Measurements from ENCODE around the gene RNF41. TPM values are rescaled to one million over a fixed set of nuclear protein-coding genes. Genes with fewer than 3 reads are reported as not detected.

RNF41 gene
- total RNA-seq, 2 experiments from 2014 or later = 23.4 to 27.4 TPM

DNA sequence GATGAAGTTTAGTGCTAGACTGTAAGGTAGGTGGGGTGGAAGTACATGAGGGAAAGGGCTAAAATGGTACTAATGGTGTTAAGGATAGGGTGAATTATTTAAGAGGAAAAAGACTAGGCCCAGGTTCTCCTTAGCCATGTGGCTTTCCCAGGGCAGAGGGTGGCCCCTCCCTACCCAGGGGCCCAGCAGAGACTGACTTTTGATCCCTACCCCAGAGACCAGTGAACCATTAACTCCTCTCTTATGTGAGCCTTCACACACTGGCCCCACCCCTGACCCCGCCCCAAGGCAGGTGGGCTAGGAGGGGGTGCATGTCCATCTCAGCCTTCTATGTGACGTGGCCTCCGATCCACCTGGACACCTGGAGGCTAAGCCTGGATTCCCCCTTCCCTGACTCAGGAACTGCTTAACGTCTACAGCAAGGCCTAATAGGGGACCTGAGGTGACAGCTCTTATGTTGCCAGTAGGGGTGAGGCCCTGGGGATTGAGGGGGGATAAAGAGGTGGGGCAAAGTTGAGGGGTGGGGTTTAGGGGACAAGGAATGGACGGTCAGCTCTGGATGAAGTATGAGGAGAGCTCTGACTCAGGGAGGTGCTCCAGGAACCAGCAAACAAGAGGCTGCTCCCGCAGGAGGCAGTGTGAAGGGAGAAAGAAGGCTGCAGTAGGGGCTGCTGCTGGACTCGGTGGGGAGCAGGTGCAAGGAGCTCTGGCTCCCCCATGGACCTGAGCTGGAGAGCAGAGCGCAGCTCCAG is 8.9 kb upstream of the RNF41 start:
- intact Hi-C loops (cut with micrococcal nuclease) = no loop called here
- CTCF ChIA-PET = interaction anchor here (1.1 to 1.2 kb wide), 2 partner anchors 27 to 42 kb away, joined by 3 to 5 read pairs; partner anchors contain the start of genes ANKRD52 and SMARCC2
- Mint-ChIP-seq H3K4me3 (no peak overlapping the region), H3K27me3 (no peaks in the 10 kb centered on the region), H3K36me3 (ENCODE audit: low read depth) (peaks cover 11% of the 10 kb centered on the region), H3K27ac (no peak overlapping the region), H3K4me1 (ENCODE audit: low read depth) (peaks cover 3% of the 10 kb centered on the region), H3K9me3 (no peaks in the 10 kb centered on the region)
- DNase-seq = no peak
- POLR2A ChIA-PET = interaction anchor here (1.1 kb wide), 1 partner anchor 8 kb away, joined by 4 read pairs; no protein-coding TSS in a partner anchor
- TF ChIP-seq, protein P1, sequence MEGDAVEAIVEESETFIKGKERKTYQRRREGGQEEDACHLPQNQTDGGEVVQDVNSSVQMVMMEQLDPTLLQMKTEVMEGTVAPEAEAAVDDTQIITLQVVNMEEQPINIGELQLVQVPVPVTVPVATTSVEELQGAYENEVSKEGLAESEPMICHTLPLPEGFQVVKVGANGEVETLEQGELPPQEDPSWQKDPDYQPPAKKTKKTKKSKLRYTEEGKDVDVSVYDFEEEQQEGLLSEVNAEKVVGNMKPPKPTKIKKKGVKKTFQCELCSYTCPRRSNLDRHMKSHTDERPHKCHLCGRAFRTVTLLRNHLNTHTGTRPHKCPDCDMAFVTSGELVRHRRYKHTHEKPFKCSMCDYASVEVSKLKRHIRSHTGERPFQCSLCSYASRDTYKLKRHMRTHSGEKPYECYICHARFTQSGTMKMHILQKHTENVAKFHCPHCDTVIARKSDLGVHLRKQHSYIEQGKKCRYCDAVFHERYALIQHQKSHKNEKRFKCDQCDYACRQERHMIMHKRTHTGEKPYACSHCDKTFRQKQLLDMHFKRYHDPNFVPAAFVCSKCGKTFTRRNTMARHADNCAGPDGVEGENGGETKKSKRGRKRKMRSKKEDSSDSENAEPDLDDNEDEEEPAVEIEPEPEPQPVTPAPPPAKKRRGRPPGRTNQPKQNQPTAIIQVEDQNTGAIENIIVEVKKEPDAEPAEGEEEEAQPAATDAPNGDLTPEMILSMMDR (IDR thresholded peaks at IDR 0.05) = no peak
- no peak for ATAC-seq

DNA sequence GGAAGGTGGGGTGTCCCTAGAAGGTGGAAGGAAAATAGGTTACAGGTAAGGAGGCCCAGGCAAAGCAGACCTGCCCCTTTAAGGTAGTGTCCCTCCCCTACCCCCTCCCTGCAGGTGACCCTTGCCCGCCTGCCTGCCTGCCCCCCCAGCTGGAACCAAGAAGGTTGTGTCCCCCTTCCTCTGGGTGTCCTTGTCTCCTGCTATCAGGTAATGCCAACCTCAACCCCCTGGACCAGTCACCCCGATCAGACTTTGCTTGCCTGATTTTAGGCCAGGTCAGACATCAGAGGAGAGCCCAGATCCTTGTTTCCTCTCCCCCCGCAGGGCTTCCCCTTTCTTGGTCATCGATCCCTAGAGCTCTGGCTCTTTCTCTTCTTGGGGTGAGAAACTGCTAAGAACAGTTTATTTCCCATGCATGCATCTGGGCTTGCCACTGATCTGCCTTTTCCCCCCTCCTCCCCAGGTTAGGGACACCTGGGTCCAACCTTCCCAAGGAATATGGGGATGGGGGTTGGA is 8.3 kb upstream of the RNF41 start, which contains the start of gene SLC39A5:
TSS of gene SLC39A5 (plus strand) at position 136 of the 516 bp plus-strand sequence. CDS start 1,224 bp downstream, outside the sequence.
- peaks cover 10% of the 10 kb centered on the region for H3K4me1 Mint-ChIP-seq (ENCODE audit: low read depth)
- H3K27ac Mint-ChIP-seq = no peak within 1 kb of the TSS
- POLR2A ChIA-PET = no interaction called here
- H3K27me3 Mint-ChIP-seq = no peaks in the 10 kb centered on the region
- no peaks in the 10 kb centered on the region for H3K9me3 Mint-ChIP-seq
- intact Hi-C loops (cut with micrococcal nuclease) = no loop called here
- TF ChIP-seq, protein P1 (IDR thresholded peaks at IDR 0.05) = no peak
- CTCF ChIA-PET = no interaction called here
- no peak for DNase-seq
- peaks cover 17% of the 10 kb centered on the region for H3K36me3 Mint-ChIP-seq (ENCODE audit: low read depth)
- no peak within 1 kb of the TSS for H3K4me3 Mint-ChIP-seq
- no peak for ATAC-seq

DNA sequence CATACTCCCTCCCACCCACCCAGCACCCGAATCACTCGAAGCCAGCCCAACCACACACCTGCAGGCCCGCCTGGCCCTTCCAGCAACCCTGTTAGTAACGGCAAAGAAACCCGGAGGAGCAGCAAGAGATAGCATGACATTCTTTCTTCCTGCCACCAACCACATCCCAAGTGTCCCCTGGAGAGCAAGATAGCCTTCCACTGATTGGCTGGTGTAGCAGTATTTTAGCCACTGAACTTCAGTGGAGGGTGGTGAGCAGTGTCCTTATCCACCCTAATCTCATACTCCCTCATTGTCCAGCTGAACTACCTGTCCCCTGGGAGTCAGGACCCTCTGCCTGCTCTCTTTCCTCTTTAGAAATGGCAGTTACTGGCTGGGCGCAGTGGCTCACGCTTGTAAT is 7.4 kb upstream of the RNF41 start:
- ATAC-seq (no peak), DNase-seq (no peak)
- POLR2A ChIA-PET = no interaction called here
- no peak overlapping the region for H3K4me3 Mint-ChIP-seq
- TF ChIP-seq, protein P1 (IDR thresholded peaks at IDR 0.05) = no peak
- H3K36me3 Mint-ChIP-seq (ENCODE audit: low read depth) = peaks cover 18% of the 10 kb centered on the region
- intact Hi-C loops (cut with micrococcal nuclease) = no loop called here
- H3K9me3 Mint-ChIP-seq = no peaks in the 10 kb centered on the region
- H3K4me1 Mint-ChIP-seq (ENCODE audit: low read depth) = peaks cover 12% of the 10 kb centered on the region
- CTCF ChIA-PET = no interaction called here
- H3K27ac Mint-ChIP-seq = no peak overlapping the region
- H3K27me3 Mint-ChIP-seq = no peaks in the 10 kb centered on the region

DNA sequence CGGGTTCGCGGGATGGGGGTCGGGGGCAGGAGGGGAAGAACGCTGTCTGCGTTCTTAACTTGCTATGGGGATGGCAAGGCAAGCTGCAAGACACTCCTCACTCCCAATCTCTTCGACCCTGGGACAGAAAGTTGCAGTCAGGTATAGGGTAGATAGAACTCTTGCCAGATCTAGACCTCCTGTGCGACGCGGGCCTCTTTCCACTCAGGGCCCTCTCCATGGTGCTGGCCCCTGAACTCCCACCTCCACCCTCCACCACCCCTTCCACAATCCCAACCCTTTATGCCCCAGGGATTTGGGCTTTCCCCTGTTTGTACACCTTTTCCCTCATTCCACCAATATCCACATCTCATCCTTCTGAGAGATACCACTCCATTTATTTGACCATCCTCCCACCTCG is 3.2 kb upstream of the RNF41 start:
- peaks cover 25% of the 10 kb centered on the region for H3K4me1 Mint-ChIP-seq (ENCODE audit: low read depth)

More for the DNA sequence above, 3.2 kb upstream of the RNF41 start:
- no peaks in the 10 kb centered on the region for H3K27me3 Mint-ChIP-seq
- peaks cover 18% of the 10 kb centered on the region for H3K36me3 Mint-ChIP-seq (ENCODE audit: low read depth)
- intact Hi-C loops (cut with micrococcal nuclease) = loop anchor here (2.0 to 5.0 kb wide), 2 partner anchors 34 to 42 kb away; partner anchors contain the start of gene COQ10A
- H3K27ac Mint-ChIP-seq = peak overlapping the region; percentile 87
- H3K9me3 Mint-ChIP-seq = no peaks in the 10 kb centered on the region
- TF ChIP-seq, protein P1 (IDR thresholded peaks at IDR 0.05) = no peak
- H3K4me3 Mint-ChIP-seq = peak overlapping the region; percentile 98
- CTCF ChIA-PET = interaction anchor here (1.4 kb wide), 1 partner anchor 239 kb away, joined by 3 read pairs; no protein-coding TSS in a partner anchor
- ATAC-seq (no peak), DNase-seq (peak; percentile 33)
- POLR2A ChIA-PET = no interaction called here

All from activated CD8-positive, alpha-beta T cell treated with anti-CD3 and anti-CD28 coated beads for 36 hours (primary cell).